ENCODE results near the gene NPC1L1. TPM values are rescaled to one million over a fixed set of nuclear protein-coding genes. Genes with fewer than 3 reads are reported as not detected.
"Not testable (repeated sequence)": the region's sequence is repeated elsewhere in the genome, so short reads cannot be mapped to it uniquely, and the experiment has no call there.

Gene NPC1L1
- total and polyA plus RNA-seq, 2 experiments from 2014 or later: 20.6 to 25.8 TPM

DNA sequence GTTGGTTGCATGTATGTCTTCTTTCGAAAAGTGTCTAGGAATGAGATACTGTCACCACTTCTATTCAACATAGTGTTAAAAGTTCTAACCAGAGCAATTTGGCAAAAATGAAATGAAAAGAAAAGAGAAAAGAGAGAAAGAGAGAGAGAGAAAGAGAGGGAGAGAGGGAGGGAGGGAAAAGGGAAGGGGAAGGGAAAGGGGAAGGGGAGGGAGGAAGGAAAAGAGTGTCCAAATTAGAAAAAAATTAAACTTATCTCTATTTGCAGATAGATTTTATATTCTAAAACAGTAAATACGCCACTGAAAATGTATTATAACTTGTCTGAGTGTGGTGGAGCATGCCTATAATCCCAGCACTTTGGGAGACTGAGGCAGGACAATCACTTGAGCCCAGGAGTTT, 16.4 kb upstream of the NPC1L1 start:
- Histone ChIP-seq H3K9me2 (replicated peaks; ENCODE audit: insufficient read depth) (no peaks in the 10 kb centered on the region), H3K4me3 (no peak overlapping the region), H3K4me1 (ENCODE audit: insufficient read depth) (peaks cover 7% of the 10 kb centered on the region), H3K27ac (no peak overlapping the region), H3K4me2 (no peak overlapping the region), H3K27me3 (no peaks in the 10 kb centered on the region), H2AFZ (no peak overlapping the region), H4K20me1 (ENCODE audit: insufficient read depth, poor library complexity, severe bottlenecking) (no peaks in the 10 kb centered on the region), H3K36me3 (replicated peaks; ENCODE audit: insufficient read depth, low read depth) (no peaks in the 10 kb centered on the region), H3K9me3 (ENCODE audit: low read depth) (no peaks in the 10 kb centered on the region), H3K79me2 (no peaks in the 10 kb centered on the region)
- no peak for DNase-seq (ENCODE audit: low spot score)
- TF ChIP-seq EZH2phosphoT487 (IDR thresholded peaks at IDR 0.05; ENCODE audit: low read depth, severe bottlenecking, unreplicated experiment): no peak
- WGBS (ENCODE audit: low lambda C conversion rate, missing lambda C conversion rate): 88% methylated on average over 2 of the region's 2 CpGs

DNA sequence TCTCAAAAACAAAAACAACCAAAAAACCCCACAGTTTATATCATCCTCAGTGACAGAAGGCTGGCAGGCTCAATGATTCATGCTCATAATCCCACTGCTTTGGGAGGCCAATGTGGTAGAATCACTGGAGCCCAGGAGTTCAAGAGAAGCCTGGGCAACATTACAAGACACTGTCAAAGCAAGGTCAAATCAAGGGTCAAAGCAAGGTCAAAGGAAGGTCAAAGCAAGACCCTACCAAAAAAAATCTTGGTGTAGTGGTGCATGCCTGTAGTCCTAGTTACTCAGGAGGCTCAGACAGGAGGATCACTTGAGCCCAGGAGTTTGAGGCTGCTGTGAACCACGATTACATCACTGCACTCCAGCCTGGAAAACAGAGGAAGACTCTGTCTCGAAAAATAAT, 14.2 kb upstream of the NPC1L1 start:
- H3K9me3 ChIP-seq (ENCODE audit: low read depth): no peaks in the 10 kb centered on the region
- no peaks in the 10 kb centered on the region for H3K4me1 ChIP-seq (ENCODE audit: insufficient read depth)
- H3K27ac ChIP-seq: no peak overlapping the region
- TF ChIP-seq EZH2 (IDR thresholded peaks at IDR 0.05; ENCODE audit: borderline replicate concordance): no peak
- TF ChIP-seq, protein P1, sequence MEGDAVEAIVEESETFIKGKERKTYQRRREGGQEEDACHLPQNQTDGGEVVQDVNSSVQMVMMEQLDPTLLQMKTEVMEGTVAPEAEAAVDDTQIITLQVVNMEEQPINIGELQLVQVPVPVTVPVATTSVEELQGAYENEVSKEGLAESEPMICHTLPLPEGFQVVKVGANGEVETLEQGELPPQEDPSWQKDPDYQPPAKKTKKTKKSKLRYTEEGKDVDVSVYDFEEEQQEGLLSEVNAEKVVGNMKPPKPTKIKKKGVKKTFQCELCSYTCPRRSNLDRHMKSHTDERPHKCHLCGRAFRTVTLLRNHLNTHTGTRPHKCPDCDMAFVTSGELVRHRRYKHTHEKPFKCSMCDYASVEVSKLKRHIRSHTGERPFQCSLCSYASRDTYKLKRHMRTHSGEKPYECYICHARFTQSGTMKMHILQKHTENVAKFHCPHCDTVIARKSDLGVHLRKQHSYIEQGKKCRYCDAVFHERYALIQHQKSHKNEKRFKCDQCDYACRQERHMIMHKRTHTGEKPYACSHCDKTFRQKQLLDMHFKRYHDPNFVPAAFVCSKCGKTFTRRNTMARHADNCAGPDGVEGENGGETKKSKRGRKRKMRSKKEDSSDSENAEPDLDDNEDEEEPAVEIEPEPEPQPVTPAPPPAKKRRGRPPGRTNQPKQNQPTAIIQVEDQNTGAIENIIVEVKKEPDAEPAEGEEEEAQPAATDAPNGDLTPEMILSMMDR (IDR thresholded peaks at IDR 0.05; ENCODE audit: poor library complexity): no peak
- no peak for TF ChIP-seq EZH2phosphoT487 (IDR thresholded peaks at IDR 0.05; ENCODE audit: low read depth, severe bottlenecking, unreplicated experiment)
- H3K27me3 ChIP-seq: no peaks in the 10 kb centered on the region
- no peaks in the 10 kb centered on the region for H3K9me2 ChIP-seq (replicated peaks; ENCODE audit: insufficient read depth)
- 95% methylated on average over 2 of the region's 2 CpGs for WGBS (ENCODE audit: low lambda C conversion rate, missing lambda C conversion rate)
- DNase-seq (ENCODE audit: low spot score): no peak
- H3K4me3 ChIP-seq: no peak overlapping the region
- H3K79me2 ChIP-seq: no peaks in the 10 kb centered on the region
- H4K20me1 ChIP-seq (ENCODE audit: insufficient read depth, poor library complexity, severe bottlenecking): no peaks in the 10 kb centered on the region
- H2AFZ ChIP-seq: no peak overlapping the region
- H3K4me2 ChIP-seq: no peak overlapping the region
- no peaks in the 10 kb centered on the region for H3K36me3 ChIP-seq (replicated peaks; ENCODE audit: insufficient read depth, low read depth)

DNA sequence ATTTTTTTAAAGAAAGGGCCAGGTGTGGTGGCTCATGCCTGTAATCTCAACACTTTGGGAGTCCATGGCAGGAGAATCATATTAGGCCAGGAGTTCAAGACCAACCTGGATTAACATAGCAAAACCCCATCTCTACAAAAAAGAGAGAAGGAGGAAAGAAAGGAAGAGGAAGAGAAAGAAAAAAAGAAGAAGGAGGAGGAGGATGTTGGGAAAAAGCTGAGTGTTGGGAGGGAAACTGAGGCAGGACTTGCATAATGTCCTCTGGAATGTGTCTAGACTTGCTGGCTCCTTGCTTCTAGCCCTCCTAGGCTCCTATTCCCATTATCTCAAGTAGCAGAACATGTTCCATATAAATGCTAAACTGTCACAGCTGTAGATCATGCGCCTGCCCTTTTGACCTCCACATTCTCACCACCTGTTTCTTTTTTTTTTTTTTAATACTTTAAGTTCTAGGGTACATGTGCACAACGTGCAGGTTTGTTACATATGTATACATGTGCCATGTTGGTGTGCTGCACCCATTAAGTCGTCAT, 11.4 kb upstream of the NPC1L1 start:
- not testable (repeated sequence) for H3K36me3 ChIP-seq (replicated peaks; ENCODE audit: insufficient read depth, low read depth); H3K4me2 ChIP-seq; H3K27me3 ChIP-seq; H3K4me3 ChIP-seq; H2AFZ ChIP-seq; H3K9me2 ChIP-seq (replicated peaks; ENCODE audit: insufficient read depth); DNase-seq (ENCODE audit: low spot score); H3K27ac ChIP-seq; H3K79me2 ChIP-seq; H3K9me3 ChIP-seq (ENCODE audit: low read depth); H4K20me1 ChIP-seq (ENCODE audit: insufficient read depth, poor library complexity, severe bottlenecking); H3K4me1 ChIP-seq (ENCODE audit: insufficient read depth)
- 76% methylated on average over 3 of the region's 3 CpGs for WGBS (ENCODE audit: low lambda C conversion rate, missing lambda C conversion rate)

DNA sequence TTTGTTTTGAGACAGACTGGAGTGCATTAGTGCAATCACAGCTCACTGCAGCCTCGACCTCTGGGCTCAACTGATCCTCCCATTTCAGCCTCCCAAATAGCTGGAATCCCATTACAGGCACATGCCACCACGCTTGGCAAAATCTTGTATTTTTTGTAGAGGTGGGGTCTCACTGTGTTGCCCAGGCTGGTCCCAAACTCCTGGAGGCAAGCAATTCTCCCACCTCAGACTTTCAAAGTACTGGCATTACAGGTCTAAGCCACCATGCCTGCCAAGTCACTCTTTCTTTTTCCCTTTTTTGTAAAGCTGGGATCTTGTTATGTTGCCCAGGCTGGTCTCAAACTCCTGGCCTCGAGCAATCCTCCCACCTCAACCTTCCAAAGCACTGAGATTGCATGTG, 8.3 kb upstream of the NPC1L1 start:
- Histone ChIP-seq H3K9me3 (ENCODE audit: low read depth) (no peaks in the 10 kb centered on the region), H2AFZ (no peak overlapping the region), H4K20me1 (ENCODE audit: insufficient read depth, poor library complexity, severe bottlenecking) (no peaks in the 10 kb centered on the region), H3K27ac (no peak overlapping the region), H3K9me2 (replicated peaks; ENCODE audit: insufficient read depth) (no peaks in the 10 kb centered on the region), H3K27me3 (no peaks in the 10 kb centered on the region), H3K36me3 (replicated peaks; ENCODE audit: insufficient read depth, low read depth) (no peaks in the 10 kb centered on the region), H3K4me3 (no peak overlapping the region), H3K4me2 (no peak overlapping the region), H3K4me1 (ENCODE audit: insufficient read depth) (no peaks in the 10 kb centered on the region), H3K79me2 (no peaks in the 10 kb centered on the region)
- no peak for DNase-seq (ENCODE audit: low spot score)
- 84% methylated on average over 3 of the region's 3 CpGs for WGBS (ENCODE audit: low lambda C conversion rate, missing lambda C conversion rate)
- TF ChIP-seq EZH2phosphoT487 (IDR thresholded peaks at IDR 0.05; ENCODE audit: low read depth, severe bottlenecking, unreplicated experiment) (no peak), EZH2 (IDR thresholded peaks at IDR 0.05; ENCODE audit: borderline replicate concordance) (no peak)
- TF ChIP-seq, protein P1 (IDR thresholded peaks at IDR 0.05; ENCODE audit: poor library complexity): no peak

All from hepatocyte (in vitro differentiated cells).